Muscle of leg (tissue), 11 donors: Measurements from ENCODE around the gene PDGFC. TPM values are rescaled to one million over a fixed set of nuclear protein-coding genes. Genes with fewer than 3 reads are reported as not detected.

Experiments used
- DNase-seq: peaks from one replicate; pipeline ENCODE4 v3.0.0; 2013
- H3K27ac ChIP-seq: one replicate; pipeline ENCODE4 v1.5.1; 2013; ENCODE audit warnings: mild to moderate bottlenecking, low read length, control low read depth
- H3K27me3 ChIP-seq: one replicate; pipeline ENCODE4 v1.6.1; 2013; ENCODE audit warnings: low read length; ENCODE audit not compliant: control insufficient read depth, insufficient read depth
- H3K36me3 ChIP-seq: one replicate; pipeline ENCODE4 v1.6.1; 2013; ENCODE audit warnings: low read length; ENCODE audit not compliant: control insufficient read depth, insufficient read depth
- H3K4me1 ChIP-seq: one replicate; pipeline ENCODE4 v1.6.1; 2013; ENCODE audit warnings: low read length; ENCODE audit not compliant: control insufficient read depth, insufficient read depth
- H3K4me3 ChIP-seq: one replicate; pipeline ENCODE4 v1.5.1; 2013; ENCODE audit warnings: low read length, control low read depth
- H3K9me3 ChIP-seq: replicated peaks from 2 replicates; pipeline ENCODE4 v1.6.1; 2013; ENCODE audit warnings: low read depth, low read length; ENCODE audit not compliant: control insufficient read depth
- WGBS: methylation state at CpG from one replicate; pipeline ENCODE4 v1.1.5; 2013; ENCODE audit warnings: missing lambda C conversion rate; ENCODE audit not compliant: insufficient coverage; 5-methylcytosine and 5-hydroxymethylcytosine counted together
- polyA plus RNA-seq, 8 donors: library from polyadenylated mRNA; unstranded; fragments of 120-200 nt; gene quantifications; one replicate each; pipeline versions ENCODE4 v1.2.1 to v1.2.3, GENCODE V29; 2013; ENCODE audit warnings: inconsistent platforms in 1 of 8, low replicate concordance in 1 of 8; ENCODE audit not compliant: insufficient read length in 8 of 8, insufficient read depth in 1 of 8
- total RNA-seq: library from RNA; stranded (reverse); fragments of 120-200 nt; gene quantifications from one replicate; pipeline ENCODE4 v1.2.4, GENCODE V29; 2013

Gene PDGFC
- total and polyA plus RNA-seq, 9 donors: 27.7 to 50.9 (median 34.6) TPM

DNA sequence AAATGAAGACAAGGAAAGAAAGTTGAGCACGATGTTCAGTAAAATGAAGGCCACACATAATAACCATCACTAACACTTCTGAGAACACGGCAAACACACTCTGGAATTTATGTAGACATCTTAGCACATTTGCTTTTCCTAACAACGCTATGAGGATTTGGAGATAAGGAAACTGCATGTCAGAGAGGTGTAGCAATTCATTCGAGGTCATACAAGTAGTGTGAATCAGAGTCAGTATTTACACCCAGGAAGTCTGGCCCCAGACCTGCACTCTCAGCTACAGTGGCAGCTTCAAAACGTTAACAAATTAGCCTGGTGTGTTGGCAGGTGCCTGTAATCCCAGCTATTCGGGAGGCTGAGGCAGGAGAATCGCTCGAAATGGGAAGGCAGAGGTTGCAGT lies 253.4 kb downstream of the PDGFC start:
- H3K9me3 ChIP-seq: no peaks in the 10 kb centered on the region
- no peaks in the 10 kb centered on the region for H3K4me1 ChIP-seq
- H3K36me3 ChIP-seq: no peaks in the 10 kb centered on the region
- H3K27me3 ChIP-seq: no peaks in the 10 kb centered on the region
- 67% methylated on average over 2 of the region's 8 CpGs for WGBS
- H3K4me3 ChIP-seq: no peak overlapping the region
- H3K27ac ChIP-seq: no peak overlapping the region
- DNase-seq: no peak

DNA sequence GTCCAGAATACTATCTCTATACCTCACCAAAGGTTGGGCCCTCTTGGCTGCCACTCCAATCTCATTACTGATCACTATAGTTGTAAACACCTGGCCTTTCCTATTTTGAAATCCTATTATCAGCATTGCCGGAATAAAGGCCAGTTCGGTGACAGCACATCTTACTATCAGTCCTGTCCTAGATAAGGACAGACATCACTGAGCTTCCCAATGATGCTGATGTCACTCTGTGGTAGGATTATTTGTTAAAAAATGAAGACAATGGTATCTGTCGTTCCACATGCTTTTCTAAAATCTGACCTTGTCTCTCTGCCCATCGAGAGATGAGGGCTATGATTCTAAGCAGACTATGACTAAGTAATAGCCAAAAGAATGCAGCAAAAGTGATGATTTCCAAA lies 260.4 kb downstream of the PDGFC start:
- Histone ChIP-seq H3K27ac (no peak overlapping the region), H3K36me3 (no peaks in the 10 kb centered on the region), H3K27me3 (no peaks in the 10 kb centered on the region), H3K4me3 (no peak overlapping the region), H3K4me1 (no peaks in the 10 kb centered on the region), H3K9me3 (no peaks in the 10 kb centered on the region)
- DNase-seq: no peak
- WGBS: 93% methylated on average over 3 of the region's 4 CpGs

Other genes with a start within 250 kb of the PDGFC start
- gene GLRB, start 104.4 kb upstream of the PDGFC start, total RNA-seq: 8.9 TPM
- 1 to 10 TPM; 3.9 to 7.6 (median 6.3) TPM for gene GLRB, start 104.4 kb upstream of the PDGFC start, polyA plus RNA-seq
- gene GRIA2, start 248.9 kb upstream of the PDGFC start, total RNA-seq: 5.3 TPM
- 1 to 10 TPM; 4.2 to 9.7 (median 6.0) TPM for gene GRIA2, start 248.9 kb upstream of the PDGFC start, polyA plus RNA-seq